Activated T-cell treated with anti-CD3 and anti-CD28 coated beads, Interleukin-2, amount 50 U/mL, for 24 hours (primary cell): ENCODE measurements around the gene ANKRD9.
"Not testable (repeated sequence)": the region's sequence is repeated elsewhere in the genome, so short reads cannot be mapped to it uniquely, and the experiment has no call there.

ENCODE experiments used
- DNase-seq: peaks from one replicate; pipeline ENCODE4 v3.0.0-alpha.2; 2020
- H3K27ac Mint-ChIP-seq: 2 replicates; pipeline ENCODE4 v1.8.0; 2020; ENCODE audit warnings: mild to moderate bottlenecking, mixed read lengths
- H3K27me3 Mint-ChIP-seq: 2 replicates; pipeline ENCODE4 v1.8.0; 2020; ENCODE audit warnings: mixed read lengths
- H3K36me3 Mint-ChIP-seq: 2 replicates; pipeline ENCODE4 v1.8.0; 2020; ENCODE audit warnings: low read depth, mixed read lengths
- H3K4me1 Mint-ChIP-seq: 2 replicates; pipeline ENCODE4 v1.8.0; 2020; ENCODE audit warnings: low read depth, mixed read lengths
- H3K4me3 Mint-ChIP-seq: 2 replicates; pipeline ENCODE4 v1.8.0; 2020; ENCODE audit warnings: mild to moderate bottlenecking, moderate library complexity, mixed read lengths
- H3K9me3 Mint-ChIP-seq: 2 replicates; pipeline ENCODE4 v1.8.0; 2020; ENCODE audit warnings: mixed read lengths

ANKRD9 gene

GRCh38 chr14:102541771-102542170 is 32.2 kb upstream of the ANKRD9 start:
- no peaks in the 10 kb centered on the region for H3K36me3 Mint-ChIP-seq
- no peak for DNase-seq
- H3K4me3 Mint-ChIP-seq = no peak overlapping the region
- no peak overlapping the region for H3K27ac Mint-ChIP-seq
- H3K9me3 Mint-ChIP-seq = no peaks in the 10 kb centered on the region
- peaks cover 7% of the 10 kb centered on the region for H3K4me1 Mint-ChIP-seq
- peaks cover 26% of the 10 kb centered on the region for H3K27me3 Mint-ChIP-seq

GRCh38 chr14:102541029-102541491 is 31.5 kb upstream of the ANKRD9 start:
- H3K27me3 Mint-ChIP-seq = peaks cover 24% of the 10 kb centered on the region
- DNase-seq, H3K36me3 Mint-ChIP-seq, H3K9me3 Mint-ChIP-seq, H3K4me1 Mint-ChIP-seq, H3K27ac Mint-ChIP-seq, H3K4me3 Mint-ChIP-seq: not testable (repeated sequence)

DNA sequence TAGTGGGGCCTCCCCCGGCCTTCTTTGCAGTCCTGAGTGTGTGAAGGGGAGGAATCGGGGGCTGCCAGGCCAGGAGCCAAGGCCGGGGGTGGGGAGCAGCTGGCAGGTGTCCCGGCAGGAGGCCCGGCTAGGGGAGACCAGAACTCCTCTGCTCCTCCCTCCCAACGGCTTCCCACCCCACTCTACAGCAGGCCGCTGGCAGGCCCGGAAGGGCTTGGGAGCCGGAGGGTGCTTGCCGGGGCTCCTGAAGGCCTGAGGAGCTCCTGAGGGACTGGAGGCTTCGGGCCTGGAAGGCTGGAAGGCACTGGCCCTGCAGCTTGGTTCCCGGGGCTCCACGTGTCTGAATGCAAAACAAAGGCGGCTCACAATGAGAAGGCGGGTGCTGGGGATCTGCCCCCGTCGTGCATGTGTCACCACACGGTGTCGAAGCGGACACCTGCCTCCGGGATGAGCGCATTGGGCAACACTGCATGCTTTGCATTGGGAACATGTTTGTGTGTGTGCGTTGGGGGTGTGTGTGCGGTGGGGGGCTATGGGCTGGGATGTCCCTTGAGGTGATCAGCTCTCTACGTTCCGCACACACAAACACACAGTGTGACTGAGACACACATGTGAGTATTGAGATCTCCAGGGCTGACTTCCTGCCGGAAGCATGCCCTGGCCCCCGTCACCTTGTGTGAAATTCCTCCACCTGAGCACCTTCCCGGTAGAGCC is 30.9 kb upstream of the ANKRD9 start:
- Mint-ChIP-seq H3K9me3 (no peaks in the 10 kb centered on the region), H3K4me3 (no peak overlapping the region), H3K36me3 (no peaks in the 10 kb centered on the region), H3K4me1 (peaks cover 7% of the 10 kb centered on the region), H3K27me3 (peaks cover 18% of the 10 kb centered on the region), H3K27ac (no peak overlapping the region)
- no peak for DNase-seq

DNA sequence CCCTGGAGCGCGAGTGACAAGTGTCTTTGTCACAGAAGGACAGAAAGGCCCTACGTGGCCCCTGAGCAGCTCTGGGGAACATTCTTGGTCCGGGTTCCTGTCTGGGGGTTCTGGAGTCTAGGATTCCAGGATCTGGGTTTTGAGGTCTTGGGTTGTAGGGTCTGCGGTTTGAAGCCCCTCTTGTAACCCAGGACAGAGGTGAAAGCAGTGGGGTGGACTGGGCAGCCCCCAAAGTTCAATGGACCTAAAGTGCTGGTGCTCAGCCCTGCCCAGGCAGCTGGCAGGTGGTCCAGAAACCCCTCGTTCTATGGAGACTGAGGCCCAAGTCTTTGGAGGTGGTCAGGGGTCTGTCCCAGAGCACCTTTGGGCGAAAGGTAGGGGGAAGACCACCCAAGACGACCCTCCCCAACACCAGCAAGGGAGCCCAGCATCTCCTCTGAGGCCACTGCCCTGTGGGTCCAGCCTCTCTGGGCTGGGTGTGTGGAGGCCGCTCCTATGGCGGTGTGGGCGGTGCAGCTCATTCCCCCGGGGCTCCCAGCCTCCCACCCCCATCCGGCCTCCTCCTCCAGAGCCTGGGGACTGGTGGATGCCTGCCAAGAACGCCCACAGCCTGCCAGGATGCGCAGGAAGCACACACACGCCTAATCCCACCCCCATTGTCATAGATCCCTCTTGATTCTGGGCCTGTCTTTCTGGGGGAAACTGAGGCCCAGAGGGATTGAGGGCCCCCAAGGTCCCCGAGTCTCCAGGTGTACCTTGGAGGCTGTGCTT is 30.2 kb upstream of the ANKRD9 start:
- Mint-ChIP-seq H3K4me1 (peaks cover 3% of the 10 kb centered on the region), H3K27ac (no peak overlapping the region), H3K27me3 (peaks cover 13% of the 10 kb centered on the region), H3K36me3 (no peaks in the 10 kb centered on the region), H3K9me3 (no peaks in the 10 kb centered on the region), H3K4me3 (no peak overlapping the region)
- no peak for DNase-seq

- no peak overlapping the region for H3K4me3 Mint-ChIP-seq
- no peak for DNase-seq
- peaks cover under 1% of the 10 kb centered on the region for H3K4me1 Mint-ChIP-seq
- H3K27ac Mint-ChIP-seq = no peak overlapping the region
- H3K36me3 Mint-ChIP-seq = no peaks in the 10 kb centered on the region
- H3K27me3 Mint-ChIP-seq = peaks cover 9% of the 10 kb centered on the region
- H3K9me3 Mint-ChIP-seq = no peaks in the 10 kb centered on the region
Measured at GRCh38 chr14:102538602-102539543, 29.3 kb upstream of the ANKRD9 start.

DNA sequence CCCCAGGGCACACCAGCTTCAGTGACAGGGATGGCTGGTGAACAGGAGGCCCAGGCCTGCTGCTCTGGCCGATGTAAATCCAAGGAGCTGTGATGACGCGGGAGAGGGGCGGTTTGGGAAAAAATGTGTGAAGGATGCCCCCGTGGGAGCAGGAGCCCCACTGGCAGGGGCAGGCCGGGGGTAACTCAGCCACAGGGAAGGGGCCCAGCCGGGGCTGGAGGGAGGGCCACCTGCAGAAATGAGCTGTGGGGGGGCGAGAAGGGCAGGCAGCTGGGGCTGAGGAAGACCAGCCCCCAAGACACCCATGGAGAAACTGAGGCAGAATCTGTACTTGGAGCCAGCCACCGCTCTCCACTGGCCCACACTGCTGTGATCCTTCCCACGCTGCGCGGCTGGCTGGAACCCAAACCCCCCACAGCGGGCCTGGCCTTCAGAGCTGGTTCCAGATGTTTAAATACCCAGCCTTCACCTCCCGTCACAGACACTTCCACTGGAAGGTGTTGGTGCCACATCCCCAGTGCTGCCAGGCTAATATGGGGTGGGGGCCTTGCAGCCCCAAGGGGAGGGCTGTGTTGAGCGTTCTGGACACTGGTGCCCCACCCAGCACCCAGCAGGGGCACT is 28.5 kb upstream of the ANKRD9 start:
- Mint-ChIP-seq H3K4me3 (no peak overlapping the region), H3K9me3 (no peaks in the 10 kb centered on the region), H3K27ac (no peak overlapping the region), H3K27me3 (peaks cover 4% of the 10 kb centered on the region), H3K4me1 (no peaks in the 10 kb centered on the region), H3K36me3 (no peaks in the 10 kb centered on the region)
- DNase-seq = no peak

GRCh38 chr14:102532204-102532658 is 22.7 kb upstream of the ANKRD9 start:
- Mint-ChIP-seq H3K4me3 (no peak overlapping the region), H3K4me1 (peaks cover 9% of the 10 kb centered on the region), H3K9me3 (no peaks in the 10 kb centered on the region), H3K27ac (no peak overlapping the region), H3K27me3 (no peaks in the 10 kb centered on the region), H3K36me3 (no peaks in the 10 kb centered on the region)
- no peak for DNase-seq

DNA sequence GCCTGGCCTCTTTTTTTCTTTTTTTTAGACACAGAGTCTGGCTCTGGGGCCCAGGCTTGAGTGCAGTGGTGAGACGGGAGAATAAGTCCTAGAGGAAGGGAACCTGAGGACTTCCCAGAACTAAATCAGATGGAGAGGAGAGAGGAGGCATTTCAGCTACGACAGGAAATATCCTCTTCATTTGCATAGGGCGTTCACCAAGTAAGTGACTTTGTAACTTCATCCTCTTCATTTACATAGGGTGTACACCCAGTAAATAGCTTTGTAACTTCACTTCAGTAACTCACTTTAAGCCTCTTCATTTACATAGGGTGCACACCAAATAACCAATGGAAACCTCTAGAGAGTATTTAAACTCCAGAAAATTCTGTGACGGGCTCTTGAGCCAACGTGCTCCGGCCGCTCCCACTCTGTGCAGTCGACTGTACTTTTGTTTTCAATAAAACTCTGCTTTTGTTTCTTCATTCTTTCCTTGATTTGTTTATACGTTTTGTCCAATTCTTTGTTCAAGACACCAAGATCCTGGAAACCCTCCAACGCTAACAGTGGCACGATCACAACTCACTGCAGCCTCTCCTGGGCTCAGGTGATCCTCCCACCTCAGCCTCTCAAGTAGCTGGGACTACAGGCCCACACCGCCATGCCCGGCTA is 21.4 kb upstream of the ANKRD9 start:
- Mint-ChIP-seq H3K4me3 (no peak overlapping the region), H3K27me3 (no peaks in the 10 kb centered on the region), H3K36me3 (no peaks in the 10 kb centered on the region), H3K4me1 (peaks cover 13% of the 10 kb centered on the region), H3K9me3 (no peaks in the 10 kb centered on the region), H3K27ac (no peak overlapping the region)
- no peak for DNase-seq

GRCh38 chr14:102528431-102529170 is 19.0 kb upstream of the ANKRD9 start:
- DNase-seq = no peak
- H3K27ac Mint-ChIP-seq = no peak overlapping the region
- no peaks in the 10 kb centered on the region for H3K36me3 Mint-ChIP-seq
- no peaks in the 10 kb centered on the region for H3K27me3 Mint-ChIP-seq
- no peaks in the 10 kb centered on the region for H3K9me3 Mint-ChIP-seq
- H3K4me3 Mint-ChIP-seq = no peak overlapping the region
- H3K4me1 Mint-ChIP-seq = peaks cover 34% of the 10 kb centered on the region

- peaks cover 38% of the 10 kb centered on the region for H3K4me1 Mint-ChIP-seq
- H3K4me3 Mint-ChIP-seq = peak overlapping the region; percentile 75
- H3K27me3 Mint-ChIP-seq = no peaks in the 10 kb centered on the region
- H3K27ac Mint-ChIP-seq = peak overlapping the region; percentile 85
- H3K9me3 Mint-ChIP-seq = no peaks in the 10 kb centered on the region
- no peaks in the 10 kb centered on the region for H3K36me3 Mint-ChIP-seq
- DNase-seq = no peak
Measured at GRCh38 chr14:102525929-102526497, 16.4 kb upstream of the ANKRD9 start.

DNA sequence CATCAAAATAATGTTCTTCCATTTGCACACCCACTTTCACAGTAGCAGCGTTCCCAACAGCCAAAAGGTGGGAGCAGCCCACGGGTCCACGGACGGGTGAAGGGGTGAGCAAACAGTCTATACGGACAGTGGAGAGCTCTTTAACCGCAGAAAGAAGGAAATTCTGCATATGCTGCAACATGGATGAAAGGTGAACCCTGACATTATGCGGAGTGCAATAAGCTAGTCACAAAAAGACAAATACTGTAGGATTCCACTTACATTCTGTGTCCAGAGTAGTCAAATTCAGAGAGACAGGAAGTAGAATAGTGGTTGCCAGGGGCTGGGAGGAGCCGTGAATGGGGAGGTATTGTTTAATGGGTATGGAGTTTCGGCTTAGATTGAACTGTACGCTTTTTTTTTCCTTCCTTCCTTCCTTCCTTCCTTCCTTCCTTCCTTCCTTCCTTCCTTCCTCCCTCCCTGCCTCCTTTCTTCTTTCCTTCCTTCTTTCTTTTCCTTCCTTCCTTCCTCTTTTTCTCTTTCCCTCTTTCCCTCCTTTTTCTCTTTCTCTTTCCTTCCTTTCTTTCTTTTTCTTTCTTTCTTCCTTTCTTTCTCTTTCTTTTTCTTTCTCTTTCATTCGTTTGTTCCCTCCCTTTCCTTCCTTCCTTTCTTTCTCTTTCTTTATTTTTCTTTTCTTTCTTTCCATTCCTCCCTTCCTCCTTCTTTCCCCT is 15.8 kb upstream of the ANKRD9 start:
- H3K27me3 Mint-ChIP-seq = no peaks in the 10 kb centered on the region
- no peaks in the 10 kb centered on the region for H3K36me3 Mint-ChIP-seq
- DNase-seq = no peak
- peak overlapping the region; percentile 75 for H3K4me3 Mint-ChIP-seq
- peak overlapping the region; percentile 85 for H3K27ac Mint-ChIP-seq
- no peaks in the 10 kb centered on the region for H3K9me3 Mint-ChIP-seq
- peaks cover 34% of the 10 kb centered on the region for H3K4me1 Mint-ChIP-seq

GRCh38 chr14:102524451-102525218 is 15.1 kb upstream of the ANKRD9 start:
- H3K27ac Mint-ChIP-seq = peak overlapping the region; percentile 85
- H3K4me1 Mint-ChIP-seq = peaks cover 34% of the 10 kb centered on the region
- peak; percentile 98 for DNase-seq
- no peaks in the 10 kb centered on the region for H3K36me3 Mint-ChIP-seq
- no peaks in the 10 kb centered on the region for H3K27me3 Mint-ChIP-seq
- peak overlapping the region; percentile 75 for H3K4me3 Mint-ChIP-seq
- H3K9me3 Mint-ChIP-seq = no peaks in the 10 kb centered on the region
